Esophagus squamous epithelium (tissue), 4 donors: ENCODE results near the gene MRPL54.

Source experiments
- CTCF ChIP-seq, 6 experiments: fragments of 450-650 bp in 4 of 6; fragments of 200-600 bp in 2 of 6; sonication (generic) in 2 of 6; IDR thresholded peaks; one replicate each; pipeline ENCODE4 v1.5.1; 2016 to 2019; ENCODE audit warnings: antibody characterized with exemption in 6 of 6, mild to moderate bottlenecking in 4 of 6, moderate library complexity in 4 of 6
- POLR2A ChIP-seq, 4 donors: fragments of 450-650 bp; IDR thresholded peaks; one replicate each; pipeline ENCODE4 v1.6.1; 2017; ENCODE audit warnings: antibody characterized with exemption in 4 of 4, mild to moderate bottlenecking in 4 of 4, moderate library complexity in 3 of 4

- TF ChIP-seq CTCF (IDR thresholded peaks at IDR 0.05) (no peak), POLR2A (IDR thresholded peaks at IDR 0.05) (no peak)
These were observed 16.0 kb upstream of the MRPL54 start for GRCh38 chr19:3746371-3747056.
